Testis (tissue), 3 donors: Measurements from ENCODE around the gene TMEM18. TPM values are rescaled to one million over a fixed set of nuclear protein-coding genes. Genes with fewer than 3 reads are reported as not detected.

Experiments used
- DNase-seq: peaks from one replicate; pipeline ENCODE4 v3.0.0-alpha.2; 2019
- H3K27ac ChIP-seq, 2 donors: fragments of 200-600 bp; sonication (generic); one replicate each; pipeline ENCODE4 v1.5.1; 2019
- H3K27me3 ChIP-seq: fragments of 200-600 bp; sonication (generic); one replicate; pipeline ENCODE4 v1.5.1; 2019
- H3K36me3 ChIP-seq: fragments of 200-600 bp; sonication (generic); one replicate; pipeline ENCODE4 v1.5.1; 2017; ENCODE audit warnings: low read depth; ENCODE audit errors: missing control alignments
- H3K4me1 ChIP-seq: fragments of 200-600 bp; sonication (generic); one replicate; pipeline ENCODE4 v1.5.1; 2019
- H3K4me3 ChIP-seq, 2 donors: fragments of 200-600 bp; sonication (generic); one replicate each; pipeline ENCODE4 v1.5.1; 2017 to 2019
- H3K9me3 ChIP-seq: fragments of 200-600 bp; sonication (generic); one replicate; pipeline ENCODE4 v1.5.1; 2017
- CTCF ChIP-seq, 3 experiments: fragments of 450-650 bp in 2 of 3; fragments of 200-600 bp in 1 of 3; sonication (generic) in 1 of 3; IDR thresholded peaks; one replicate each; pipeline ENCODE4 v1.5.1; 2016 to 2019; ENCODE audit warnings: antibody characterized with exemption in 3 of 3, mild to moderate bottlenecking in 2 of 3, moderate library complexity in 1 of 3
- POLR2A ChIP-seq: fragments of 450-650 bp; IDR thresholded peaks from one replicate; pipeline ENCODE4 v1.6.1; 2017; ENCODE audit warnings: antibody characterized with exemption, mild to moderate bottlenecking, moderate library complexity
- WGBS, 2 donors: methylation state at CpG; one replicate each; pipeline ENCODE4 v1.1.5; 2018; 5-methylcytosine and 5-hydroxymethylcytosine counted together
- intact Hi-C: fragments of 100-400 bp; cut with DNase I; formaldehyde crosslinking; loops from one replicate; pipeline ENCODE4 v1.15.1; 2023; ENCODE audit warnings: low total_unique reads
- polyA plus RNA-seq: library from polyadenylated mRNA; stranded (reverse); fragments of 350-450 nt; fragmentation: Illumina TruSeq; extraction: RNeasy Lipid Tissue Mini Kit (QIAGEN cat#74804); gene quantifications from one replicate; pipeline ENCODE4 v1.2.3, GENCODE V29; 2014; ENCODE audit warnings: low read depth, low replicate concordance; ENCODE audit not compliant: insufficient read depth
- total RNA-seq, 2 donors: library from RNA; depleted of rRNA; stranded (reverse); fragments of >200 nt; gene quantifications; one replicate each; pipeline ENCODE4 v1.2.3, GENCODE V29; 2016

Gene TMEM18
- total and polyA plus RNA-seq, 3 donors from 2014 or later, result 18.0 to 30.5 (median 25.8) TPM

- Histone ChIP-seq H3K36me3 (no peaks in the 10 kb centered on the region), H3K27me3 (no peaks in the 10 kb centered on the region), H3K4me1 (no peaks in the 10 kb centered on the region), H3K27ac (no peak overlapping the region), H3K4me3 (no peak overlapping the region), H3K9me3 (no peaks in the 10 kb centered on the region)
- WGBS, 2 donors, result 41 to 44% methylated on average over 2 of the region's 2 CpGs
- TF ChIP-seq POLR2A, result no peak
- TF ChIP-seq CTCF (IDR thresholded peaks at IDR 0.05), result no peak
- intact Hi-C loops, result no loop called here
- no peak for DNase-seq
Observed at GRCh38 chr2:629961-630360, 47.2 kb downstream of the TMEM18 start.

- no peaks in the 10 kb centered on the region for H3K36me3 ChIP-seq
- H3K27me3 ChIP-seq, result no peaks in the 10 kb centered on the region
- DNase-seq, result no peak
- intact Hi-C loops, result no loop called here
- TF ChIP-seq POLR2A (no peak), CTCF (IDR thresholded peaks at IDR 0.05) (no peak)
- H3K9me3 ChIP-seq, result no peaks in the 10 kb centered on the region
- H3K27ac ChIP-seq, result no peak overlapping the region
- WGBS, 2 donors, result 51 to 71% methylated on average over 14 to 17 of the region's 17 CpGs
- peak overlapping the region in 1 of 2 donors; percentile 7 for H3K4me3 ChIP-seq
- no peaks in the 10 kb centered on the region for H3K4me1 ChIP-seq
Observed at GRCh38 chr2:628651-629050, 48.6 kb downstream of the TMEM18 start.

- no peaks in the 10 kb centered on the region for H3K4me1 ChIP-seq
- H3K4me3 ChIP-seq, result peak overlapping the region in 1 of 2 donors; percentile 7
- no peaks in the 10 kb centered on the region for H3K27me3 ChIP-seq
- TF ChIP-seq CTCF (IDR thresholded peaks at IDR 0.05) (no peak), POLR2A (no peak)
- WGBS, 2 donors, result 71% methylated on average over 13 of the region's 13 CpGs
- no peak overlapping the region for H3K27ac ChIP-seq
- intact Hi-C loops, result no loop called here
- DNase-seq, result no peak
- H3K9me3 ChIP-seq, result no peaks in the 10 kb centered on the region
- H3K36me3 ChIP-seq, result no peaks in the 10 kb centered on the region
Observed at GRCh38 chr2:627926-628560, 49.2 kb downstream of the TMEM18 start.

GRCh38 chr2:627340-627709 lies 49.9 kb downstream of the TMEM18 start:
- Histone ChIP-seq H3K36me3 (no peaks in the 10 kb centered on the region), H3K27me3 (no peaks in the 10 kb centered on the region), H3K4me3 (no peak overlapping the region), H3K27ac (no peak overlapping the region), H3K4me1 (no peaks in the 10 kb centered on the region), H3K9me3 (no peaks in the 10 kb centered on the region)
- WGBS, 2 donors, result 90 to 94% methylated on average over 9 of the region's 9 CpGs
- DNase-seq, result no peak
- intact Hi-C loops, result no loop called here
- no peak for TF ChIP-seq CTCF (IDR thresholded peaks at IDR 0.05)
- TF ChIP-seq POLR2A, result no peak
